NCI-H510A treated with DMSO at 0.1 percent for 48 hours (cell line): Measurements from ENCODE around the gene MDGA2.
A peak's percentile ranks its signal among the peaks of the same experiment; 100 is the strongest.
"Not testable (repeated sequence)": the region's sequence is repeated elsewhere in the genome, so short reads cannot be mapped to it uniquely, and the experiment has no call there.

Experiments used
- DNase-seq: peaks from one replicate; lab custom pipeline; 2025; lab: John Stamatoyannopoulos, UW

The MDGA2 gene

GRCh38 chr14:46920542-46920941 is 754.9 kb downstream of the MDGA2 start:
- no peak for DNase-seq

DNA sequence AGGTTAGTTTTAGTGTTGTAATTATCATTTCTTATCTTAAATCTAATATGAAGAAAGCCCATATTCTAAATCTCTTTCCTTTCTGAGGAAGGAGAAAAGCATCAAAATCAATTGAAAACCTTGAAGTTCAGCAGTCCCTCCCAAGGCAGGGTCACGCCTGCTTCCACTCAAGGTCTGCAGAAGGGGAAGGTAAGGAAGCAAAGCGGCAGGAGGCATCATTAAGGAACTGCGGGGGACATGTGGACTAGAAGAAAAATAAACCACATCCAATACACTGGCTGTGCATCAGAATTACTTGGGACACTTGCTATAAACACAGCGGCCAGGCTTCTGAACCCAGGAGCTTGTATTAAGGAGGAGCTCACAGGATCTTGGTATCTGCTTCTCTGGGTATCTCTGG is 759.9 kb downstream of the MDGA2 start:
- DNase-seq, result not testable (repeated sequence)

DNA sequence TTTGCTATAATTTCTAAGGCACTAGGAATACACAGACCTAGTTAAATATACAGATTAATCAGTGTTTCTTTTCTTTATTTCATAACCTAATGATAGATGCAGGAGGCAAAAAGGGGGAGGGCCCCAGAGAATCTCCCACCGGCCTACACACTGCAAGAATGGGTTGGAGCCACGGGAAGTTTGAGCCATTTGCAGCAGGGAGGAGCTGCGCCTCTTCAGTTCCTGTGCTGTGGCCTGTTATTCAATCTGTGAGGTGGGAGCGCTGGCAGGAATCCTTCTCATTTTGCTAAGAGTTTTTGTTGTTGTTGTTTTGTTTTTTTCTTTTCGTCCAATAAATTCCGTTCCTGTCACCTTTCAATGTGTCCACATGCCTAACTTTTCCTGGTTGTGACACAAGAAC is 772.6 kb downstream of the MDGA2 start:
- no peak for DNase-seq

DNA sequence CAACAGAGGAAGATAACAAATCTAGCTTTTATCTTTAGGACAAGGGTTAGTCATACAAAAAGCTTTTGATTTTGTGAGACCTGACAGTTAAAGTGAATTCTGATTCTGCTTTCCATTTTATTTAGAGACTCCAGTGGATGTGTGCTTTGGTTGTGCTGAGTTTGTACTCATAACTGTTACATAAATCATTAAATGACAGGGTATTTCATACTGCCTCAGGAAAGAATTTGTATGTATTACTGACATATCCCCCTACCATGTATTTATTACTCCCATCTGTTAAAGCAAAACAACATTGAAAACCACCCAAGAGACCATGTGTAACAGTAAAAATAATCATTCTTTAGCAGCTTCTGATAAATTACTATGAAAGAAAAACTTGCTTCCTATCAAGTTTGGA is 780.9 kb downstream of the MDGA2 start:
- no peak for DNase-seq

DNA sequence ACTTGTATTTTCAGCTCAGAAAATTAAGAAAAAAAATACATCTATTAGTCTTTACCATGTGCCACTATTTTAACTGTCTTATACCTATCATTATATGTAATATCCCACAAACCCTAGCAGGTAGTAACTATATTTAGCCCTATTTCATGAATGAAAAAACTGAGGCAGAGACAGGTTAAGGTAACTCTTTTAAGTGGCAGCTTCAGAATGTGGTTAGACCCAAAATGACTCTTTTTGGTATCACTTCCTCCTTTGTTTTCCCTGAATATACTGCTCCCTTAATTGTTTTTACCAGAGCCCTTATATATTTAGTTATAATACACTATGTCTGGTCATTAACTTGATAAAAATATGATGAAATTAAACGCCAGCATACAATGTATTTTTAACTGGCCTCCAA is 788.3 kb downstream of the MDGA2 start:
- DNase-seq, result no peak

DNA sequence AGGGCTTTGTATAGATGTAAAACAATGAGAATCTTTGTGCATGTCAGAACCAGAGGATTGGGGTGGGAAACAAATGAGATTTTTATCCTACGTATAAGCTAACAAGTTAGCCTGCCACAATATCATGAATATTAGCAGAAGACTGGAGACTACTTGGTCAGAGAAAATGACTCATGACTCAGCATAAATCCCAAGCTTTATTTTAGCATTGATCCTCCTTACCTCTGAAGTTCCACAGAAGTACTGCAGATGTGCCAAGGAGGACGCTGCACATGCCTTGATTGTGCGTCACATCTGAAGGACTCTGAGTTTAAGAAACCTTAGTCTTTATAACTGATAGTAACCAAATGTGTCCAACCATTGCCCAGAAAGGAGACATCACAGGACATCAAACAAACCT is 789.8 kb downstream of the MDGA2 start:
- no peak for DNase-seq

DNA sequence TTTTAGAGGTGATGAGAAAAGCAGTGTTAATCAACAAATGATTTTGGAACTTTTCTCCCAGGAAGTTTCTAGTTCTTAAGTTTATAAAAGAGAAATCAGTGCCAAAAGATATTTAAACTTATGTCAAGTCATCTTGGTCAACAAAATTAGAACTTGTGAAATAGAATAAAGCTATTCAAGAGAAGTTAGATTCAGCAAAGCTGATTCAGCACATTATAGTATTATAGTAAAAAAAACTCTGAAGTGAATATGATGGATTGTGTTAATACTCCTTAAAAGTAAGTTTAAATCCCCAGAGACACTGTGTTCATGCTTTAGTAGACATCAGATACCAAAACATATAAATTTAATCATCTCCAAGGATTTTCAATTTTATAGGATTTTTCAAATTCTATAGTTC is 813.7 kb downstream of the MDGA2 start:
- DNase-seq, result no peak

DNA sequence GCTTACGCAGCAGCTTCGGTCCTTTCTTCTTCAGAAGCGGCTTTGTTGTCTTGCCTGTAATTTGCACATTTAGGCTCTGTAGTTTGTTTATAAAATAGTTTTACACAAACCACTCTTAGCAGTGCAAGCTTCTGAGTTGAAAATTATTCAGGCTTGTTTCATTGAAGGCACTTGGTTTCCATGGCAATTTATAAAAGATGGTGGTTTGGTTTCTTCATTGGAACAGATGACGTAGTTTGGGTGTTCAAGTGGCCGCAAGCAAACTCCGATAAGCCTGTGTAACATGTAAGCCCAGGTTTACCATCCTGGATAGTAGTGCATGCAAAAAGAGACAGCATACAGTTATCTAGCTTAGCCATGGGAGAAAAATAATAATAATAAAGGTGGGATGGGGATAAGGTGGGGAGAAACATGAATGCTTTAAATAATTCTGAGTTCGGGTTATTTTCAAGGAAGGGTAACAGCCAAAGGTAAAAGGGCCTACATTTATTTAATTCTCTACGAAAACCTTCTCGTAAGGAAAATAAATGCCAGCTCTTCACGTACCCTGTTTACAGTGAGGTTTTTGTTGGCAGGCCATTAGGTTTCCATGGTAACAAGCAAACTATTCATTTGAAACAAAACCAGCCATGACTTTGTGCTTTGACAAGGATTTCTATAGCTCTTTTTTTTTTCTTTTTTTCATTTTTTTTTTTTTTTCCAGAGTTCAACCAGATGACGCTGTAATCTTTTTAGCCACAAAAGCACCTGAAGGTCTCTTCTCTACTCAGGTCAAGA is 834.3 kb downstream of the MDGA2 start:
- DNase-seq, result no peak

- peak; percentile 47 for DNase-seq
Measured at GRCh38 chr14:46820291-46820690, 855.1 kb downstream of the MDGA2 start.

GRCh38 chr14:46819117-46819516 is 856.3 kb downstream of the MDGA2 start:
- no peak for DNase-seq

- DNase-seq, result no peak
Measured at GRCh38 chr14:46818147-46818546, 857.3 kb downstream of the MDGA2 start.

DNA sequence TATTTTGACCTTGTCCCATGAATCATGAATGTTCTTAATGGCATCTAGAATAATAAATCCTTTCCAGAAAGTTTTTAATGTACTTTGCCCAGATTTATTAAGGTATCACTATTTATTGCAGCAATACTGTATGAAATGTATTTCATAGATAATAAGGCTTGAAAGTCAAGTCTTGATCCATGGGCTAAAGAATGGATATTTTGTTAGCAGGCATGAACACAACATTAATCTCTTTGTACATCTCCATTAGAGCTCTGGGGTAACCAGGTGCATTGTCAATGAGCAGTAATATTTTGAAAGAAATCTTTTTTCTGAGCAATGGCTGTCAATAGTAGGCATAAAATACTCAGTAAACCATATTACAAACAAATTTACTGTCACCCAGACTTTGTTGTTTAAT is 882.3 kb downstream of the MDGA2 start:
- DNase-seq, result no peak
